GM19467 (cell line): Measurements from ENCODE around the gene ZNF174.

Experiments used
- ATAC-seq: cut with Tn5 transposase; IDR thresholded peaks from one replicate; pipeline ENCODE4 v1.9.1; 2021; ENCODE audit warnings: mild to moderate bottlenecking, moderate library complexity; ENCODE audit not compliant: unreplicated experiment

The ZNF174 gene

GRCh38 chr16:3400779-3401688, at the start of gene ZNF174, which contains the start of gene ZSCAN32:
TSS of gene ZNF174 (plus strand) at chr16:3401215. CDS start at chr16:3402005, 790 bp downstream.
TSS of gene ZSCAN32 (minus strand) at chr16:3401004. CDS start at chr16:3397557, 3,447 bp downstream.
- peak; percentile 97 for ATAC-seq

- ATAC-seq = no peak
Measured at GRCh38 chr16:3355589-3355988, 45.4 kb upstream of the ZNF174 start, which contains the start of gene OR2C1. TSS of gene OR2C1 (plus strand) at chr16:3355889. CDS start at chr16:3355941, 52 bp downstream.

- no peak for ATAC-seq
Measured at GRCh38 chr16:3356118-3356517, 44.9 kb upstream of the ZNF174 start.

GRCh38 chr16:3358871-3359270, 42.1 kb upstream of the ZNF174 start:
- no peak for ATAC-seq

- ATAC-seq = no peak
Measured at GRCh38 chr16:3362931-3363330, 38.1 kb upstream of the ZNF174 start.

GRCh38 chr16:3363793-3364192, 37.2 kb upstream of the ZNF174 start:
- ATAC-seq = no peak

- peak; percentile 56 for ATAC-seq
Measured at GRCh38 chr16:3364774-3365427, 36.1 kb upstream of the ZNF174 start.

GRCh38 chr16:3369073-3369472, 31.9 kb upstream of the ZNF174 start:
- no peak for ATAC-seq

- no peak for ATAC-seq
Measured at GRCh38 chr16:3375680-3376079, 25.3 kb upstream of the ZNF174 start.

- ATAC-seq = no peak
Measured at GRCh38 chr16:3377917-3378316, 23.1 kb upstream of the ZNF174 start.

- no peak for ATAC-seq
Measured at GRCh38 chr16:3383045-3383448, 18.0 kb upstream of the ZNF174 start.

GRCh38 chr16:3388325-3388724, 12.7 kb upstream of the ZNF174 start:
- ATAC-seq = no peak

- no peak for ATAC-seq
Measured at GRCh38 chr16:3389663-3390338, 11.2 kb upstream of the ZNF174 start.

- no peak for ATAC-seq
Measured at GRCh38 chr16:3400446-3400778, 603 bp upstream of the ZNF174 start.

GRCh38 chr16:3401719-3402397, 843 bp downstream of the ZNF174 start:
- ATAC-seq = no peak

GRCh38 chr16:3408561-3409197, 7.7 kb downstream of the ZNF174 start:
- no peak for ATAC-seq

GRCh38 chr16:3413730-3414379, 12.8 kb downstream of the ZNF174 start:
- no peak for ATAC-seq

- ATAC-seq = no peak
Measured at GRCh38 chr16:3431779-3432219, 30.8 kb downstream of the ZNF174 start.

- no peak for ATAC-seq
Measured at GRCh38 chr16:3434373-3434772, 33.4 kb downstream of the ZNF174 start.

GRCh38 chr16:3439637-3440036, 38.6 kb downstream of the ZNF174 start:
- no peak for ATAC-seq
